ENCODE measurements around the gene DNMBP.
A peak's percentile ranks its signal among the peaks of the same experiment; 100 is the strongest.
"Not testable (repeated sequence)": the region's sequence is repeated elsewhere in the genome, so short reads cannot be mapped to it uniquely, and the experiment has no call there.

DNMBP gene

DNA sequence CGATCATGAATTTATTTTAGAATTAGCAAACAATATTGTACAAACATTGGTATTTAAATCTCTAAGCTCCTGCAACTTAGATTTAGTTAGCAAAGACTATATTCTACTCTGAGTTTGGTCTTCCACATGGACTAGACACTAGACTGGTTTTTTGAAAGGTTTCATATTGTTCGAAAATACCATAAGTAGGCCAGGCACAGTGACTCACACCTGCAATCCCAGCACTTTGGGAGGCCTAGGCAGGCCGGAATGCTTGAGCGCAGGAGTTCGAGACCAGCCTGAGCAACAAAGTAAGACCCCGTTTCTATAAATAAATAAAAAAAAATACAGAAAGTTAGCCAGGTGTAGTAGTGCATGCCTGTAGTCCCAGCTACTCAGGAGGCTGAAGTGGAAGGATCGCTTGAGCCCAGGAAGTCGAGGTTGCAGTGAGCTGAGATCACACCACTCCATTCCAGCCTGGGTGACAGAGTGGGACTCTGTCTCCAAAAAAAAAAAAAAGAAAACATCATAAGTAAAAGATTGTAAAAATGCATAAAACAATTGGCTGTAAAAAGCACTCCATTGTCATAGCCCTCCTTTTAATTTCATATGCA, 154.2 kb downstream of the DNMBP start:
- no peak for DNase-seq

DNA sequence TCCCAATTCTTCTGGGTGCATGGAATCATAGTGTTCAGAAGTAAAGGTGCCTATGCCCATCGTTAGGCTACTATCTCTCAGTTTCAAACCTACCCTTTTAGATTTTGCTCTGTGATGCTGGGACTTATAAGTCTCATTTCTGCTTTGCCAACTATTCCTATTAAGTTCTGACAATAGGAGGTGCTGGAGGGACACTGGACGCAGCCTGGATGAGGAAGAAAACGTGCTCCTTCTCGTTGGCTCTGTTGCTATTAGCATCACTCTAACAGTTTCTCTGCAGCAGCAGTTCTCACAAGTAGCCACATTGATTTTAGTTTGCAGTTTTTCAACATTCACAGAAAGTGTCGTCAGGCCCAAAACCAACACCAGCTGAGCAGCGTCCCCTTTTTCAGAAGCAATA, 154.9 kb downstream of the DNMBP start:
- no peak for DNase-seq

- no peak for DNase-seq
These were observed 156.1 kb downstream of the DNMBP start for GRCh38 chr10:99853655-99854054.

GRCh38 chr10:99852481-99853213, 157.1 kb downstream of the DNMBP start:
- no peak for DNase-seq

DNA sequence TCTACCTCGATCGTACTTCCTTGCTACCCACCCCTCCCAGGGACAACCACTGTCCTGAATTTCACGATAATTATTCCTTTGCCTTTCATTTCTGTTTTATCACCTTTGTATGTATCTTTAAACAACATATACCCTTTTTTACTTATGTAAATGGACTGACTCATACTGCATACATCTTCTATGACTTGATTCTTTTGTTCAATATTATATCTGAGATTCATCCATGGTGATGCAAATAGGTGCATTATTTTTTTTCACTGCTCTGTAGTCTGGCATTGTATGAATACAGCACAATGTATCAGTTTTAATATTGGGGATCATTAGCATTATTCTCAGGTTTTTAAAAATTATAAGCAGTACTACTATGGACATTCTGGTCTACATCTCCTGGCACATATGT, 157.9 kb downstream of the DNMBP start:
- DNase-seq, result no peak

DNA sequence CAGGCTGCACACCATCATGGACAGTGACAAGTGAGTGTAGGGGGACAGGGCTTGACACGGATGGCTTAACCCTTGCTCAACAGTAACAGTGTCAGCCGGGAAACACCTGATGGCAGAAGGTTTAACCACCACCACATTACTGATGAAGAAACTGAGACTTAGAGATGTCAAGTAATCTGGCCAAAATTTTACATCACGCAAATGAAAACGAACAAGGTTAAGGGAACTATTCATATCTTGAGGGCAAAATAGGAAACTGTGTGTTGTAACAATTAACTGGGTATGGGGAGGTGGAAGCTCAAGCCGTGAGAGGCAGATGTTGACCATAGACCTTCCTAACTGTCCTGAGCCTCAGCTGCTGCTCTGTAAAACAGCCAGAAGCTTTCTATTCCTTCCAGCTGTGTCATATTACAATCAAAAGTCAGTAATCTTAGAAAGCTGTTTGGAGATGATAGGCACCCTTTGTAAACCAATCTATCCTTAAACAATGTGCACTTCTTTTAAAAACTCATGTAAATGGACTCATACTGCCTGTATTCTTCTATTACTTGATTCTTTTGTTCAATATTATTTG, 158.9 kb downstream of the DNMBP start:
- no peak for DNase-seq

GRCh38 chr10:99850021-99850766, 159.6 kb downstream of the DNMBP start:
- no peak for DNase-seq

- DNase-seq, result no peak
These were observed 160.2 kb downstream of the DNMBP start for GRCh38 chr10:99849536-99849935.

- no peak for DNase-seq
These were observed 160.7 kb downstream of the DNMBP start for GRCh38 chr10:99849057-99849456.

GRCh38 chr10:99845837-99846382, 163.8 kb downstream of the DNMBP start:
- DNase-seq, result peak; percentile 63

- no peak for DNase-seq
These were observed 165.3 kb downstream of the DNMBP start for GRCh38 chr10:99844433-99844955.

GRCh38 chr10:99843310-99843709, 166.4 kb downstream of the DNMBP start:
- DNase-seq, result no peak

- DNase-seq, result no peak
These were observed 168.0 kb downstream of the DNMBP start for GRCh38 chr10:99841746-99842145.

DNA sequence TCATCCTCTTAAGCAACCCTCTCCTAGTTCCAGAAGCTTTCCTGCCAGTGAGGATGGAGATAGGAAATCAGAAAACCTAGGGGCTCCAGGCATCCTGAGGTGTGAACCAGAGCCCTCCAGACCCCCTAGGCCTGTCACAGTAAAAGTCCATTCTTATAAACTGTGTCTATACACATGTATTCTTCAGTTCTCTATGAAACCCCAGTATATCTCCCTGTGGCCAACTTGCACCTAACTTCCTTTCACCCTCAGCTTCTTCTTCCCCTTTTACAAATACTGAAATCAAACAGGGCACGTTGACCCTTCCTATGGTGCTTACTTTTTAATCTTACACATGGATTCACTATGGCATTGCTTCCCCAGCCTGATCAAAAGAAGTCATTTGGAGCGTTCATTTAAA, 168.9 kb downstream of the DNMBP start:
- DNase-seq, result not testable (repeated sequence)

DNA sequence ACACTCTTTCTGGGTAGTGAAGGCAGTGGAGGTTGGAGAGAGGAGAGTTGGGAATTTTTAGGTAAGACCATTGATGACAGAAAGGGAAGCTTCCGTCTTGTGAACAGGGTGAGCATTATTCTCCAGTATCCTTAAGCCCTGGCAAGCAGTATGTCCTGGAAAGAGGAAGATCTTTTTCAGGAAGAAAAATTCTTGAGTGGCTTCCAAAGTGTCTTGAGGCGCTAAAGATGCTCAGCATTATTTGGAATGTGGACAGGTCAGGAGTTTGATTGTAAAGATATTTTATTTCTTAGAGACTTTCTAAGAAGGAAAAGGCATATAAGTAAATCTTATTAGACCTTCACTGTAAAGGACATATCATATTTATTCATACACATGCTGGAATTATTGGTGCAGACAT, 173.0 kb downstream of the DNMBP start:
- no peak for DNase-seq

DNA sequence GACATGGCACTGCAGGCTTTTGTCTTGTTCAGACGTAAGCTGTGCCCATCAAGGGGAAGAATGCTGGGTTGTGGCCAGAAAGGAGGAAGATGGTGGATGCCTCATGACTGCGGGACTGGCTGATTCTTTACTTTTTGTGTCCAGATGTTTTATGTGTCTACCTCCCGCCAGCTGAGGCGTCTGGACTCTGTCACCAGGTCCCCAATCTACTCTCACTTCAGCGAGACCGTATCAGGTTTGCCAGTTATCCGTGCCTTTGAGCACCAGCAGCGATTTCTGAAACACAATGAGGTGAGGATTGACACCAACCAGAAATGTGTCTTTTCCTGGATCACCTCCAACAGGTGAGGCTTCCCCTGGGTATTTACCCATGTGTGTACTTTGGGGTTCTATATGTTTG, 173.8 kb downstream of the DNMBP start:
- DNase-seq, result no peak

DNA sequence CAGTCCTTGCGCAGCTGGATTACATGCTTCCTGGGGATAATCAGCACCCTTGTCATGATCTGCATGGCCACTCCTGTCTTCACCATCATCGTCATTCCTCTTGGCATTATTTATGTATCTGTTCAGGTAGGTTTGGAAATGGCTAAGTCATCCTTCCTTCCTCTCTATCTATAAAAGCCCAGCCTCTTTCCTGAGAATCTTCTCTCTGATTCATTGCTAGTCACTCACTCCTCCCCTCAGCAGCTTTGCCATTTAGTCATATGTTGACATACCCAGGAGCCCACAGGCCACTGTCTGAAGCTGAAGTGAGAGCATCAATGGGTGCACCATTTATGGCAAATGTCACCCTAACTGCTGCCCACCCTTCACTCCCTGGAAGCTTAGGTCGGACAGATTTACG, 175.3 kb downstream of the DNMBP start:
- DNase-seq, result no peak

DNA sequence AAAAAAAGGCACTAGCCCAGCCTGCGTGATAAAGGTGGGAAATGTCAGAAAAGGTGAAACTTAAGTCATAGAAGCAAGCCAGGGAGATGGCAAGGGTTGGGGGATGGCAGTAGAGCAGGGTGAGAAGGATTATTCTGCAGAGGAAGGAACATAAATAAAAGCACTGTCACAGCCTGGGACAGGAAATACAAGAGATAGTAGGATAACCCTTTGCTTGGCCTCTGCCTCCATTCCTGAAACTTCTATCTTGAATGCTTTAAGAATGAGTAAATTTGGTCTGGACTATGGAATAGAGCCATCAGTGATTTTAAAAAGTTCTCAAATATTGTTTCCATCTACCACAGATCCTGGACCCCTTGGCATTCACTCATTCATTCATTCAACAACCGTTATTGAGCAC, 177.3 kb downstream of the DNMBP start:
- no peak for DNase-seq

DNA sequence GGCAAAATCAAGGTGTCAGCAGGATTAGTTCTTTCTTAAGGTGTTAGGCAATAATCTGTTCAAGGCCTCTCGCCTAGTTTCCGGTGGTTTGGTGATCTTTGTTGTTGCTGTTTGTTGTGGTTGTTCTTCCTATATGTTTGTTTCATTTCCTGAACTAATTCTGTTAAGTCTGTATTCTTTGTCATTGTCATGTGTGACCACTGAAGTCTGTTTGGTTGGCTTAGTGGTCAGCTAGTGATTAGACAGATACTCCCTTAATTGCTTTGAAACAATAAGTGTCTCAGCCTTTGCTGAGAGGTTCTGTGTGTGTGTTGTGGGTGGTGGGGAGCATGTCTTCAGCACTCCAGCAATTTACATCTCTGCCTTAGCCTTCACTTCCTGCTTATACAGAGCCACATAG, 181.3 kb downstream of the DNMBP start:
- no peak for DNase-seq

DNA sequence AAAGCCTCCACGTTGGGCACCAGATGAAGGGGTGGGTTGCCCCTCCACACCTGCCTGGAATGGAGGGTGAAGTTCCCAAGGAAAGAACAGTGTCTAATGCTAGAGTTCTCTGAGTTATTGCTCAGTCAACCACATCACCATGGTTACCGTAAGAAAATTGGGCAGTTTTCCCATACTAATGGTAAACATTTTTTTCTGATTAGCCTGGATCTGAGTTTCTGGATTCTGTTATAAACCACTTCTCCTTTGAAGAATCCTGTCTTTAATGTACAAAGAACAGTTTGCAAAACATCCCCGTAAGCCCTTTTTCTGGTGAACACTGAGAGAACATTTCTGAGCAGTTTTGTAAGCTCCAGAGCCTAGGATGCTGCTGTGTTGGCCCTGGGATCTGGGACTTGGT, 181.8 kb downstream of the DNMBP start:
- DNase-seq, result no peak
